Lung (tissue), 16 donors: ENCODE data around the gene ZMAT5. TPM values are rescaled to one million over a fixed set of nuclear protein-coding genes. Genes with fewer than 3 reads are reported as not detected.
A peak's percentile ranks its signal among the peaks of the same experiment; 100 is the strongest.

Experiments used
- ATAC-seq: fragments of 200-7000 bp; cut with Tn5 transposase; one replicate; pipeline ENCODE4 v1.9.1; 2020; ENCODE audit warnings: moderate number of reproducible peaks; ENCODE audit not compliant: insufficient read depth, low FRiP score
- DNase-seq, 3 donors: peaks; one replicate each; pipeline ENCODE4 v3.0.0-alpha.2; 2013 to 2017
- H3K27ac ChIP-seq, 2 donors: one replicate each; pipeline ENCODE4 v1.5.1; 2013; ENCODE audit warnings: mild to moderate bottlenecking in 2 of 2, moderate library complexity in 2 of 2, control low read depth in 1 of 2, inconsistent platforms in 1 of 2, low read depth in 1 of 2, low read length in 1 of 2
- H3K27me3 ChIP-seq, 3 donors: one replicate each; pipeline ENCODE4 v1.5.1; 2013; ENCODE audit warnings: low read length in 2 of 3; ENCODE audit not compliant: control insufficient read depth in 3 of 3, insufficient read depth in 3 of 3
- H3K36me3 ChIP-seq, 4 donors: one replicate each; pipeline ENCODE4 v1.5.1; 2013; ENCODE audit warnings: low read length in 4 of 4, mild to moderate bottlenecking in 1 of 4, moderate library complexity in 1 of 4; ENCODE audit not compliant: control insufficient read depth in 4 of 4, insufficient read depth in 4 of 4
- H3K4me1 ChIP-seq, 5 donors: one replicate each; pipeline ENCODE4 v1.5.1; 2013; ENCODE audit warnings: low read length in 5 of 5, mild to moderate bottlenecking in 2 of 5, moderate library complexity in 1 of 5; ENCODE audit not compliant: control insufficient read depth in 5 of 5, insufficient read depth in 5 of 5
- H3K4me3 ChIP-seq: one replicate; pipeline ENCODE4 v1.5.1; 2013; ENCODE audit warnings: mild to moderate bottlenecking, control low read depth, moderate library complexity
- H3K9ac ChIP-seq, 2 donors: one replicate each; pipeline ENCODE4 v1.5.1; 2013; ENCODE audit warnings: low read length in 2 of 2, control low read depth in 1 of 2; ENCODE audit not compliant: insufficient read depth in 1 of 2
- H3K9me3 ChIP-seq, 4 donors: one replicate each; pipeline ENCODE4 v1.5.1; 2013; ENCODE audit warnings: low read length in 3 of 4, mild to moderate bottlenecking in 1 of 4, moderate library complexity in 1 of 4; ENCODE audit not compliant: control insufficient read depth in 4 of 4, insufficient read depth in 3 of 4
- WGBS, 2 donors: extraction: QIAGEN DNeasy Blood & Tissue Kit; methylation state at CpG; one replicate each; pipeline ENCODE4 v1.1.7; 2013; 5-methylcytosine and 5-hydroxymethylcytosine counted together
- long read RNA-seq, 5 donors: transcript quantifications; one replicate each; lab custom pipeline, GENCODE V29; 2026
- polyA plus RNA-seq, 2 donors: library from polyadenylated mRNA; stranded (reverse); fragments of 200-250 nt; gene quantifications; one replicate each; pipeline ENCODE4 v1.2.1, GENCODE V29; 2013
- total RNA-seq, 2 donors: library from RNA; depleted of rRNA in 1 of 2; stranded (reverse); fragments of >200 nt in 1 of 2; gene quantifications; one replicate each; pipeline ENCODE4 v1.2.1, GENCODE V29; 2014 to 2021
- TF ChIP-seq, protein P1 (sequence below): IDR thresholded peaks from 2 replicates; pipeline ENCODE4 v1.5.1; 2012; ENCODE audit warnings: mild to moderate bottlenecking; ENCODE audit errors: control extremely low read depth, extremely low read depth
- donor health status: control.
- donor health status: control.
- donor health status: Bipolar disorder and iron deficiency.
- donor health status: healthy.
- donor health status: DM: yes; HTN: yes; CAD: no.

The ZMAT5 gene
- 10 to 100 TPM; 11.2 to 23.7 TPM for total RNA-seq
- polyA plus RNA-seq: 10 to 100 TPM; 27.1 to 32.5 TPM
- long read RNA-seq, donor 1, partial matches to known transcripts: 0 of 11 reads
- long read RNA-seq, donor 1, other reads (novel, unspliced or antisense): 8 of 11 reads
- long read RNA-seq, donor 2, partial matches to known transcripts: 0 of 8 reads
- long read RNA-seq, donor 2, other reads (novel, unspliced or antisense): 6 of 8 reads
- long read RNA-seq, donor 3, partial matches to known transcripts: 0 of 8 reads
- long read RNA-seq, donor 3, other reads (novel, unspliced or antisense): 6 of 8 reads
- long read RNA-seq, donor 4, partial matches to known transcripts: 0 of 7 reads
- long read RNA-seq, donor 4, other reads (novel, unspliced or antisense): 5 of 7 reads
- long read RNA-seq, donor 5, transcript ZMAT5-201 (6 exons, 899 nt): major isoform, 9 of 28 reads
- long read RNA-seq, donor 5, partial matches to known transcripts: 5 of 28 reads
- long read RNA-seq, donor 5, other reads (novel, unspliced or antisense): 14 of 28 reads

DNA sequence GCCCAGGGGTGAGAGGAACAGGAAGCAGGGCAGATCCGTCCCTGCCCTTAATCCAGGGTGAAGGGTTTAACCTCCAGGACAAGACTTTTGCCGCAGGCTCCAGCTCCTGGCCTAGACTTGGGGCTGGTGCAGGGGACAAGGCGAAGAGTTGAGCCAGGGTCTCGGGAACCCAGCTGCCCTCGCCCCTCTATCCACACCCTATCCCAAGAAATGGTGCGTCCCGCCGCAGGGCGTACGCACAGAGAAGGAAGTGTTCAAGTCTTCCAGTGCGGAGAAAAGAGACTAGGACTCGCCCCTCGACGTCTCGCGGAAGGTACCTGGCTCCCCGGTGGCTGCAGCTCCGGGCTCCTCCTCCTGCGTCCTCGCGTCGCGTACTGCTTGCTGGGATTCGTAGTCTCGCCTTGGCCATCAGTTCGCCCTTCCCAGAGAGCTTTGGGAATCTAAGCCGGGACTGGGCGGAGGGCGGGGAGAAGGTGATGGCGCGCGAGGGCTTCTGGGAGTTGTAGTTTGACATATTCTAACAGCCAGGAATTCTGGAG, at the start of gene ZMAT5:
ZMAT5 (minus strand) TSS at position 376 of the 539 bp plus-strand sequence. CDS start 18,463 bp downstream, outside the sequence.
- ATAC-seq (peak; percentile 96), DNase-seq (peak; percentile 94 to 98 (median 98))
- H3K4me1 ChIP-seq: peaks cover 5 to 18% (median 14%) of the 10 kb centered on the region in 5 donors
- H3K27ac ChIP-seq: peak within 1 kb of the TSS; percentile 85 to 91
- no peaks in the 10 kb centered on the region for H3K9me3 ChIP-seq
- no peaks in the 10 kb centered on the region for H3K27me3 ChIP-seq
- peak within 1 kb of the TSS; percentile 98 to 99 for H3K9ac ChIP-seq
- peak within 1 kb of the TSS; percentile 98 for H3K4me3 ChIP-seq
- TF ChIP-seq, protein P1, sequence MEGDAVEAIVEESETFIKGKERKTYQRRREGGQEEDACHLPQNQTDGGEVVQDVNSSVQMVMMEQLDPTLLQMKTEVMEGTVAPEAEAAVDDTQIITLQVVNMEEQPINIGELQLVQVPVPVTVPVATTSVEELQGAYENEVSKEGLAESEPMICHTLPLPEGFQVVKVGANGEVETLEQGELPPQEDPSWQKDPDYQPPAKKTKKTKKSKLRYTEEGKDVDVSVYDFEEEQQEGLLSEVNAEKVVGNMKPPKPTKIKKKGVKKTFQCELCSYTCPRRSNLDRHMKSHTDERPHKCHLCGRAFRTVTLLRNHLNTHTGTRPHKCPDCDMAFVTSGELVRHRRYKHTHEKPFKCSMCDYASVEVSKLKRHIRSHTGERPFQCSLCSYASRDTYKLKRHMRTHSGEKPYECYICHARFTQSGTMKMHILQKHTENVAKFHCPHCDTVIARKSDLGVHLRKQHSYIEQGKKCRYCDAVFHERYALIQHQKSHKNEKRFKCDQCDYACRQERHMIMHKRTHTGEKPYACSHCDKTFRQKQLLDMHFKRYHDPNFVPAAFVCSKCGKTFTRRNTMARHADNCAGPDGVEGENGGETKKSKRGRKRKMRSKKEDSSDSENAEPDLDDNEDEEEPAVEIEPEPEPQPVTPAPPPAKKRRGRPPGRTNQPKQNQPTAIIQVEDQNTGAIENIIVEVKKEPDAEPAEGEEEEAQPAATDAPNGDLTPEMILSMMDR: no peak
- H3K36me3 ChIP-seq: peaks cover 10 to 19% (median 11%) of the 10 kb centered on the region in 4 donors
- WGBS, 2 donors: 0% methylated on average over 31 to 32 of the region's 32 CpGs

- ATAC-seq (no peak), DNase-seq (peak in 1 of 3 donors; percentile 25)
- no peak overlapping the region for H3K27ac ChIP-seq
- 63 to 77% methylated on average over 6 of the region's 6 CpGs for WGBS, 2 donors
- TF ChIP-seq, protein P1: no peak
- H3K4me1 ChIP-seq: peaks cover 0 to 5% (median 1%) of the 10 kb centered on the region in 5 donors
- H3K27me3 ChIP-seq: no peaks in the 10 kb centered on the region
- H3K9me3 ChIP-seq: no peaks in the 10 kb centered on the region
- H3K4me3 ChIP-seq: no peak overlapping the region
- H3K9ac ChIP-seq: no peak overlapping the region
- peaks cover 22 to 48% (median 31%) of the 10 kb centered on the region in 4 donors for H3K36me3 ChIP-seq
These were observed 49.7 kb upstream of the ZMAT5 start for GRCh38 chr22:29816539-29816938.

DNA sequence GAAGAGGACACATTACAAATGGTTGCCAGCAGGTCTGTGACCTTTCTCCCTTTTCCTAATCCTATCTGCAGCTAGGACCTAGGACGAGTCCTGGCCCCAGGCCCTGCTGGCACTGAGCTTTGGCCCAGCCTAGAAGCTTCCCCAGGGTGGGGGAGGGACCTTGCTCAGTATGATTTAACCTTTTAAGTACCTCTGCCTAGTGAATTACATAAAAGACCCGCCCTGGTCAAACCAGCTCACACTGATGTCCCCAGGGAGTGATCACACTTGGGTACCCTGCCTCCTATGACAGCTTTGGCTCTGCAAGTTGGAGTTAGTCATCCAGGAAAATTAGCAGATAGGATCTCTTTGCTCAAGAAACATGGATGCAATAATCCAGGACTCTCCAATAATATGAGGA, 49.3 kb upstream of the ZMAT5 start:
- ATAC-seq: no peak
- TF ChIP-seq, protein P1: no peak
- peaks cover 0 to 5% (median 0%) of the 10 kb centered on the region in 5 donors for H3K4me1 ChIP-seq
- no peak overlapping the region for H3K4me3 ChIP-seq
- no peak for DNase-seq
- H3K27ac ChIP-seq: no peak overlapping the region
- no peaks in the 10 kb centered on the region for H3K9me3 ChIP-seq
- H3K27me3 ChIP-seq: no peaks in the 10 kb centered on the region
- H3K9ac ChIP-seq: no peak overlapping the region
- 54 to 65% methylated on average over 2 of the region's 2 CpGs for WGBS, 2 donors
- H3K36me3 ChIP-seq: peaks cover 24 to 50% (median 31%) of the 10 kb centered on the region in 4 donors
